Left cardiac atrium (tissue), 4 donors: ENCODE measurements around the gene TCF4. TPM values are rescaled to one million over a fixed set of nuclear protein-coding genes. Genes with fewer than 3 reads are reported as not detected.

Source experiments
- ATAC-seq, 2 donors: fragments of 200-7000 bp; cut with Tn5 transposase; one replicate each; pipeline ENCODE4 v1.9.1; 2020; ENCODE audit warnings: mild to moderate bottlenecking in 2 of 2, moderate library complexity in 2 of 2
- DNase-seq: peaks from one replicate; pipeline ENCODE4 v3.0.0-alpha.2; 2020
- intact Hi-C, 2 donors: fragments of 100-400 bp; cut with DNase I; formaldehyde crosslinking; loops; one replicate each; pipeline versions ENCODE4 v1.14.1 to v1.15.1; 2022 to 2023
- total RNA-seq, 2 donors: library from RNA; stranded (reverse); fragmentation: NEBNext Ultra II Directional; extraction: Animal tissue kit (Norgen Biotek cat#: 25700); gene quantifications; one replicate each; pipeline ENCODE4 v1.2.1, GENCODE V29; 2021
- donor health status: DM: no; HTN: yes; CAD: no.
- donor health status: DM: no; HTN: yes; CAD: no; lungs with severe emphysema.
- donor health status: DM: yes; HTN: yes; CAD: no.
- donor health status: Dilated cardiomyopathy.

Gene TCF4
- total RNA-seq, 2 donors from 2014 or later: 58.5 to 77.4 TPM

DNA sequence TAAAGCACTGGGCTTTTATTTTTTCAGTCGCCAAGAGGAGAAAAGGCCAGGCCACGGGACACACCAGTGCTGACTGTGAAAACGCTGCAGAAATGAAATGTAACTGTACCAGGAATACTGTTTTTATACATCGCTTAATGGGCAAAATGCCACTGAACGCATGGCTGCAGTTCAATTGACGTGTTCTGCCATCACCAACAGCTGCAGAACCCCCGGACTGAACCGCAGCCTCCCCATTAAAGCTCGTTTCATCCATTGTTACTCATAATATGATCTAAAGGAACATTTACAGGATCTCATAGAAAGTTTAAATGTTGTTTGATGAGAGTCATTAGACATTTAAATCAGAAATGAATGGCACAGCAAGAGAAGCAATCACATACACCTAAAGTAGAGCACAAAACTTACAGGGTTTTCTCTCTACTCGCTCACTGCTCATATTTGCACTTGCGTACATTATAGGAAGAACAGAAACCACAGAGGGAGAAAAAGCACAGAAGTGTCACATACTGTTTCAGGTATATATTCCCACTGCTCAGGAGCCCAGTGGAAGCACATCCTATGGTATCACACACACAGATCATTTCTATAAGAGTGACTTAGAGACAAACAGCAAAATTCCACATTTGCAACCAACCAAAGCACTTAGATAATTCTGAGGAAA lies 35.3 kb downstream of the TCF4 start:
- DNase-seq (no peak), ATAC-seq (no peak)
- intact Hi-C loops: no loop called here

DNA sequence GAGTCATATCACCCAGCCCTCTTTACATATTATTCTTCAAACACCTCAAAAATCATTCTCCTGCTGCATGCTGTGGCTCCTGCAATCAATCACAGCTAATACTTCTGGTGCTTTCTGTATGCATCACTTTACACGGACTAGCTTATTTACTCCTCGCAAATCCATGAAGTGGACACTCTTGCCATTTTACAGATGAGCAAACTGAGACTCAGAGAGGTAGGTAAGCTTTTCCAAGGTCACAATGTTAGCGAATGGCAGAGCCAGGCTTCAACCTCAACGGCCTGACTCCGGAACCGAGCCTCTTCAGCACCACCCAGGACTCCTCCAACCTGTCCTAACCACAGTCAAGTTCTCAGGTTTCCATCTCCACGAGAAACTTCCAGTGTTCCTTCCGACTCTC lies 36.8 kb downstream of the TCF4 start:
- intact Hi-C loops: no loop called here
- ATAC-seq: no peak
- DNase-seq: no peak

DNA sequence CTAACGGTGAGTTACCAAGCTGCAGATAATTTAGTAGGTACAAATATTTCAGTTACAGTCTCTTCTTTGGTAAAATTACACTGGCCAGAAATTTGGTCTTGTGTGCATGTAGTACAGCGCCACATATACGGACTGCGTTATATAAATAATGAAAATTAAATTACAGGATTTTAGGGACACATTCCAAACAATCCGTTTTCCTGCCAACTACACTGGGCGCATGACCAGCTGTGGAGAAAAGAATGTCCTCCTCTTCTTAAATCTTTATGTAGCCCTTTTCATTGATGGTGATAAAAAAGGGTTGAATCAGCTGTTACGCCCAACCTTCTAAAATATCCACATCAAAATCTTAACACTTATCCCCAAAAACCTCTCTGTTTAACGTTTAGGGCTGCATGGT lies 37.5 kb downstream of the TCF4 start:
- intact Hi-C loops: no loop called here
- ATAC-seq: no peak
- no peak for DNase-seq

DNA sequence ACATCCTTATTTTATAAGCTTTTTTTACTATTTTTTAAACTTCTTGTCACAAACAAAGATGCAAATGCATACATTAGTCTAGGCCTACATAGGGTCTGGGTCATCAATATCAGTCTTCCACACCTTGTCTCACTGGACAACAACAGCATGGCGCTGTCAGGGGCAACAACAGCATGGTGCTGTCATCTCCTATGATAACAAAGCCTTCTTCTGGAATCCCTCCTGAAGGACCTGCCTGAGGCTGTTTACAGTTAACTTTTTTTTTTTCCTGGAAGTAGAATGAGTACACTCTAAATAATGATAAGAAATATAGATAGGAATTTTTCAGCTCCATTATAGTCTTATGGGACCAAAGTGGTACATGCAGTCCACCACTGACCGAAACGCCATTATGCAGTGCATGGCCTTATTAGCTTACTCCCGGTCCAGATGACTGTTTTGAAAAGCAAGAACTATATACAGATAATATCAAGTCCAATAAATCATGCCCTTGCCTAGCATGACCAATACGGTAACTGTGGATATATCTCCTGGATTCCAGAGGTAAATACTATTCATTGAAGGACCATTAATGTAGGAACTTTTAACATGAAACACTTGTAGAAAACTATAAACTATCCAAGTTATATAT lies 38.4 kb downstream of the TCF4 start:
- intact Hi-C loops: no loop called here
- no peak for DNase-seq
- ATAC-seq: no peak

DNA sequence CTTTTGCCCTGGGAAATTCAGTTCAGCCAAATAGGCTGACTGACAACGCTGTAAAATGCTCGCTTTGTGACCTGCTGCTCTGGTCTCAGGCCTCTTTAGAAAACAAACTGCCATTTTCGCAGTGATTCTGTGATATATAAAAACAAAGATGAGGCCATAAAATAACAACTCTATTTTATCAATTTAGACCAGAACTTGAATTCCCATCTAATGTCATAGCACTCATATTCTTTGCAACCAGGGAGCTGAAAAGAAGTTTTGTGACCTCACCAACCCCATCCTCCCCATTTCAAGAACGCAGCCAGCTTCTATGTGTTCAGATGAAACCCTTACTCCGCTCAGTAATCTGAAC lies 40.3 kb downstream of the TCF4 start:
- DNase-seq (no peak), ATAC-seq (peak in 1 of 2 donors; percentile 33)
- intact Hi-C loops: no loop called here

DNA sequence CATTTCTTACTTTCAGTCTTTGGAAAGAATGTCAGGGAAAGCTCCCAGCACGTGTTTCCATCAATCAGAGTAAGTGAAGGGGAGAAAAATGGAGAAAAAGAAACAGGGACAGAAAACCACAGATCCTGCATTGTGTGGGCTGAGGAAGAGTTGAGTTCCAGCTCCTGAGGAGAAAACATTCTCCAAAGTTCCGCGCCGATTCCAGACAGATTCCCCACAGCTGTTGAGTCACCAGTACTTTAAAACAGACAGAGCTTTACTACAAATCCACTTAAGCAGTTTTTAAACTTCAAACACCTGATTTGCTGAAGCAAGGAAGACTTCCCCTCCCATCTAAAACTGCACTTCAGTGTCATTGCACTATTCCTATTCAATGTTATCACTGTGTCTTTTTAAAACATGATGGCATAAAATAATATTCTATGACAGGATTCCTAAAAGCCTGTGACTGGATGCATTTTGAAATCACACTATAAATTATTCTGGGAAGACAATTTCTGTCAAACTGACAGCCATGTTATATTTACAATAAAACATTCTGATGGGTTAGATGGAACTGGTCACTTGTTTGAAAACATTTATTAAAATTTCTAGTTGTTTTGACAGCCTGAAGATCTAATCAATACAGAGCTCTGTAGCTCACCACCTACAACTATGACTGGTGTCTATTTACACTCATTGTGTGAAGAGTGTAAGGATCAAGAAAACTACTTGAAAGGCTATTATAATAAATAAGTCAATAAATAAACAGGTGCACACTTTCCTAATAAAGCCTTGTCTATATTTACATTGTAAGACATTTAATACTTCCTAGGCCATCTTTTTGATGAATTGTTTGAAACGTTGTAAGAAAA lies 40.9 kb downstream of the TCF4 start:
- DNase-seq (peak; percentile 26), ATAC-seq (peak; percentile 44 to 90)
- intact Hi-C loops: no loop called here

DNA sequence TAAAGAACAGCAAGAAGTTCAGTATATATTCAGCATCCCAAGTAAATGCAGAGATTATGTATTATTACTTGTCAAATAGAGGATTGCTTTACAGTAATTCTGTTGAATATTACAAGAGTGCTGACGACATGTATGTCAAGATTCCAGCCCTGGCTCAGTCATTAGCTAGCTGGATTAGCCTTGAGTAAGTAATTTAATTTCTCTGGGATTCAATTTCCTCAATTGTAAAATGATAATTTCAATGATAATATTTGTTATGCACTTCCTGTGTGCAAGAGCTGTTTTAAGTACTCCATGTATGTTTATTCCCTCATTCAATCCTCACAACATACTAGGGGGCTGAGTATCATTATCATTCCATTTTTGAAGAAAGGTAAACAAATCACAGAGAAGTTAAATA lies 44.0 kb downstream of the TCF4 start:
- intact Hi-C loops: no loop called here
- DNase-seq (no peak), ATAC-seq (no peak)

DNA sequence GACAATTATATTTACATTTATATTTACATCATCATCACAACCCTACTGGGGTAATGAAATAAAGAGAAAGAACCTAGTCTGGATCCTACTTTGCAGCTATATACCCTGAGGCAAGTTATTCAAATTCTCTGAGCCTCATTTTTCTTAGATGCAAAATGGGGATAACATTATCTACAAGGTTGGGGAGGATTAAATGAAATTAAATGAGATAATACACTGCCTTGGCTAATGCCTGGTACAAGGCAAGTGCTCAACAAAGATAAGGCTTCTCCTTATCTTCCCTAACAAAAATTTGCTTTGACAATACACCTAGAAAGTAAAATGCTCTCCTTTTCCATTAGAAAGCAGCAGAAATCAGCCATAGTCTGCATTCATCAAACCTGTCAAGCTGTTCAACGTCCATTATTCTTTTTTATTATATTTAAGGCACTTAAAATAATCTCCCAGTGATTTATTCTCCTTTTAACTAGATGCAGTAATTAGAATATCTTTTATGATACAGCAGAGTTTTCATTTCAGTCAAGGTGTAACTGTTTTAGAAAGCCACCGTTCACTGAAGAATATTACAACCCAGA lies 44.8 kb downstream of the TCF4 start:
- intact Hi-C loops: no loop called here
- DNase-seq: no peak
- ATAC-seq: no peak

DNA sequence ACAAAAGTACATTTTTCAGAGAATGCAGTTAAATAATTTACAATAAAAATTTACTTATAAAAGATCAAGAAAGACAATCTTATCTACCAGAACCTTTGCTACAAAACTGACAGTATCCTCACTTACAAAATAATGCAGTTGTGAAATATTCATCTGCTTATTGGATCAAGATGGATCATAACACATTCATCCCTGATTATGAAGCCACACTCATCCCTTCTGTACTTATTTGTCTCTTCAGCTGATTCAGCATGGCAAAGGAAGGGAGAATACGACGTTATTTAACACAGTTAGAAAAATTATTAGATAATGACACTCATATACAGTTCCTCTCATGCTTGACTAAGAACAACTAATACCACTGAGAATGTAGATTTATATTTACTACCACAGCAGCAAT lies 46.4 kb downstream of the TCF4 start:
- intact Hi-C loops: no loop called here
- no peak for DNase-seq
- ATAC-seq: no peak

DNA sequence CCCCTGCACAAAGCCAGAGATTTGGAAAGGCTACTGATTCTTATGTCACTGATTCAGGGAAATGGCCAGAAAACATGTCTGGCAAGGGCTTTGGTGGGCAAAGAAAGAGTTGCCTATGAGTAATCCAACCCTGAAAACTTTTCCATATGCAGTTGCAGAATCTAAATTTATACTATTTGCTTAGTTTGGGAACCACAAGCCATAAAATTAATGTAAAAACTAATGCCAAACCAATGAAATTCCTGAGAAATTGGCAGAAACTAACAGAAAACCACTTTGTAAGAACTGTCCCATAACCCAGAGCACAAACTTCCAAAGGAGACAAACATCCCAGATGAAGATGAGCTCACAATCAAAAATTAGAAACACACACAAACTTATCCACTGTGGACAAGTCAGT lies 48.8 kb downstream of the TCF4 start:
- intact Hi-C loops: no loop called here
- ATAC-seq (no peak), DNase-seq (no peak)

DNA sequence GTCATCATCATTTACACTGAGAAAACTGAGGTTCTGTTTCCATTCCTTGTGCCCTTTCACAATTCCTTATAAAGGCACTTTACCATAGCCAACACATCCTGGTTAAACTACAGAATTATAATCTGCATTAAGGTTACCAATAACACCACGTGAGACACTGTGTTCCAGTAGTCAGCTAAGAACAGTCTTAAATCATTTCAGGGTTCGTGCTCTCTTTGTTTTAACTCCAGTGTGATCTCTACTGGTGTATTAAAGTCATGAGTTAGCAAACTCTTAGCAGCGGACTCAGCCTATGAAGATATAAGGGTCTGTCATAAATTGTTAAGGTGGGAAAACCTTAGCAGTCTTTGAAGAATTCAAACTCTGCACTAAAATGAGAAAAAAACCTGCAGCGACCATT lies 53.0 kb downstream of the TCF4 start:
- DNase-seq: no peak
- ATAC-seq: no peak
- intact Hi-C loops: no loop called here

DNA sequence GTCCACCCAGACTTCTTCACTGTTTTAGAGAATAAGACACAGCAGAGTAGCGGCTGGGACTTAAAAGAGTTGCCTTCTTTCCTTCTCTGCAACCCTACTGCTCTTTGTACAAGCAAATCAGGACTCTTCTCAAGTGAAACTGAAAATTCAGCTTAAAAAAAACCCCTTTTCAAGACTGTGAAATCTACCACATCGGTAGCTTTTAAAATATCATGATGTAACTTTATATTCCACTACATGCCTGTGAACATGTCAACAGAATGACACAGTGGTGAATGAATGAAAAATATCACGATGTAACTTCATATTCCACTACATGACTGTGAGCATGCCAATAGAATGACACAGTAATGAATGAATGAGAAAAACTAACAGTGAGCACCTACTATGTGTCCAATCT lies 53.4 kb downstream of the TCF4 start:
- DNase-seq (no peak), ATAC-seq (no peak)
- intact Hi-C loops: no loop called here

DNA sequence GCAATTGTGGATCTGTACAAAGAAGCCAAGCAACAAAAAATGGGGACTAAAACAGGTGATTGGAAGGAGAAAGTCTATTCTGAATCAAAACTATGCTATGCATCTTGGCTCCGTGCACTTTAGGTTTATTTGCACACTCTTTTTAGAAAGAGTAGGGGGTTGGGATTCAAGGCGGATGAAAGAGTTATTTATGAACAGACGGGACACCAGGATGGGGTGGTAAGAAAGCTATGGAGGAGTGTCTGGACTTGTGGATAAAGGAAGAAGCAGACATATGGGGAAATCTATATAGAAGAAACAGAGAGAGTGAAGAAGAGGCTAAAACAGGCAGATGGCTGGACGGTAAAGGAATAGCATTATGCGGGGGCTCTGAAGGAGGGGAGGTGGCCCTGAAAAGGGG lies 57.8 kb downstream of the TCF4 start:
- ATAC-seq (no peak), DNase-seq (no peak)
- intact Hi-C loops: no loop called here

DNA sequence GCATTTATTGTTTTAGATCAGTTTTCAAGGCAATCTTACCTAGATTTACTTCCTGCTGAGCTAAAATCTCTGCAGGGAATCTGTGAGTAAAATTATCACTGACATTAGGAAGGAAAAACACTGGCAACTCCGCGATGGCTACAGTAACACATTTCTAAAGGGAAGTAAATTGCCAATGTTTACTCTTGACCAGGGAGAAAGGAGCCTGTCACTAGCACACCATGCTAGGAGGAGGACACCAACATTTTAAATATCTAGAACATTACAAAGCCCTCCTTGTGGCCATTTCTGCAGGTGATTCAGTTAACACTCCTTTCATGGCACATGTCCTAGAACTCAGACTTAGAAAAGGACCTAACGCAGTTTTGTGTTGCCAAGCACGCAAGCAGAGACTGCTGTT lies 58.4 kb downstream of the TCF4 start:
- intact Hi-C loops: loop anchor here in 1 of 2 donors (10.0 kb wide), 1 partner anchor 55 kb away; the partner anchor contains the start of gene TCF4
- no peak for DNase-seq
- ATAC-seq: no peak

DNA sequence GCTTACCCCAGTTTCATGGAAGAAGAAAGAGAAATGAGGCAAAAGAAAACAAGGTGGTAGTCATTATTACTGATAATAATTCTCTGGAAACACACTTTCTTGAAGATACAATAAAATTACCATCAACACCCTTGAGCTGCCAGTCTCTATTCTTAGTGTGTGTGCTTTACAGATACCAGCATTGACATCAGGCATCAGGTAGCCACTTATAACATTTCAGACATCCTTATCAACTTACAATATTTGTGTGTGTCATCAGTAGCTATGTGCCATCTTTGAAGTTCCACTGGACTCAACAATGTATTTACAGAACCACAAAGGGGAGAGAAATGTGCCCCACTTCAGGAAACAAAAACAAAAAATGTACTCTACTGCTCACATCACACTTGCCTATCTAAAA lies 62.1 kb downstream of the TCF4 start:
- intact Hi-C loops: loop anchor here in 1 of 2 donors (10.0 kb wide), 1 partner anchor 59 kb away; the partner anchor contains the start of gene TCF4

DNA sequence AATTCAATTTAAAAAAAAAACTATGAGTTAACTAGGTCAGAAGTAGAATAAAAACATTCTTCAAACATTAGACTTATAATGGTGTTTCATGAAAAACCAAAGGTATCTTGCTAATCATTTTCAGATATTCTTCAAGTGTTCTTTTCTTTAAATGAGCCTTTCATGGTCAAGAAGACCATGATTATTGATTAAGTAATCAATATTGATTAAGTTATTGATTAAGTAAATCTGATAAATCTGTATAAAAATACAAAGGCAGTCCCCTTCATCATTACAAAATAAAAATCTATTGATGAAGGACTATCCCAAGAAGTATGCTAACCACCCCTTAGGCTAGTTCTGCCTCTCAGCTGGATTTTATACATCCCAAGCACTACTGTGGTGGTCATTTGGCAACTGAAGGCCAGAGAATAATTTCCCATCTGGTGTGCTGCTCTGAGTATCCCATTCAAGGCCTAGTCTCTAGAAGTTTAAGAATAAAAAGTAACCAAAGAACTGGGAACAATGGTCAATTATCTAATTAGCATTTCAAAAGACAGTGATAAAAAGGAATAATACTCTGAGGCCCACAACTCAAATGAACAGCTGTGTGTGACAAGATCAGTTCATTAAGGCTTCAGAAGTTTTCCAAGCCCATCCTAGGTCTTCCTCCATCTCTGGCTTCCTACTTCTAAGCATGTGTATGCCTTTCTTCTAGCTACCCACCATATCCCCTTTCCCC lies 63.5 kb downstream of the TCF4 start:
- intact Hi-C loops: loop anchor here in 1 of 2 donors (10.0 kb wide), 1 partner anchor 60 kb away; the partner anchor contains the start of gene TCF4
- no peak for DNase-seq
- no peak for ATAC-seq

More for the DNA sequence above, 62.1 kb downstream of the TCF4 start:
- DNase-seq: no peak
- no peak for ATAC-seq

DNA sequence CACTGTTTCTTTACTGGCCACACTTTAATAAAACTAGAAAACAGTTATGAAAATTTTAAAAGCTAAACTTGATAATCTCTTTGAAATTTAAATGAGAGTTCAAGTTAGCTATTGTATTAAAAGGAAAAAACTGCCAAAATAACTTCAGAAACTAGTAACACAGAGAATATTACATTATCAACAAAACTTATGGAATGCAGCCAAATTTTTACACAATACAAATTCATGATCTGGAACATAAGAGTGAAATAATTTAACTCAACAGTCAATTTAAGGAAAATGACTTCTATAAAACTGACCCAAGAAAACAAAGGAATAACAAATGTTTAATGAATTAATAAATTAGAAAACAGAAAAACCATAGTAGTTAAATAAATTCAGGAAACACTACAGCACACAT lies 65.0 kb downstream of the TCF4 start:
- intact Hi-C loops: loop anchor here in 1 of 2 donors (10.0 kb wide), 1 partner anchor 62 kb away; the partner anchor contains the start of gene TCF4
- ATAC-seq (no peak), DNase-seq (no peak)

DNA sequence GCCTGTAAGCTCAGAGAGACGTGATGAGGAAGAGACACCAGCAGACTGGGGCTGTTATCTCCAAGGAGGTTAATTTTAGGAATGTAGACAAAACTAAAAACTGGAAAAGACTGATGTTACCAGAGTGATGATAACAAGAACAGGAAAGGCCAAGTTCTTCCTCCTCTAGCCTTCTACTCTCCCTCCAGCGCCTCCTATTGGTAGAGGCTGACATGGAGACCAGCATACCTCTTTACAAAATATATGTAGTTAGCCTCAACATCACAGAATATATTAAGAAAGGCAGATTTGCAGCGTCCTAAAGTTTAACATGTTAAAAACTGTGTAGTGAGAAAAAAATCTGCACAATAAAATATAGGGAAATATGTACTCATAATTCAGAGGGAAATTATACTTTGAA lies 66.0 kb downstream of the TCF4 start:
- no peak for ATAC-seq
- no peak for DNase-seq
- intact Hi-C loops: loop anchor here in 1 of 2 donors (10.0 kb wide), 1 partner anchor 63 kb away; the partner anchor contains the start of gene TCF4

DNA sequence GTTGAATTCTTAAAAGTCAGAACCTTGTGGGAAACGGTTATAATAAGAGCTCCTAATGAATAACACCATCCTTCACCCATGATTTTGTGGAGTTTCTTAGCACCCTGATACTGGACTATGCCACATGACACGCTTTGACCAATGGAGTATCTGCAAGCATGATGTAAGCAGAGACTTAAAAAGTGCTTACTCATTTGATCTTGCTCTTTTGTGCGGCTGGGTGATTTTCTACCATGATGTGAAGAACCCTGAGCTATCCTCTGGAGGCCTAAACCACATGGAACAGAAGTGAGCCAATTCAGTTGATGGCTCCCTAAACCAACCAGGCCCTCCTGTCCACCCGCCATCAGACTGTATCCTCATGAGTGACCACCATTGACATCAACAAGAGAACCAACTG lies 70.9 kb downstream of the TCF4 start:
- ATAC-seq: no peak
- intact Hi-C loops: loop anchor here in 1 of 2 donors (10.0 kb wide), 1 partner anchor 68 kb away; the partner anchor contains the start of gene TCF4
- no peak for DNase-seq
